Testis (tissue), 2 donors: ENCODE measurements around the gene PEPD.

Source experiments
- POLR2A ChIP-seq: fragments of 450-650 bp; IDR thresholded peaks from one replicate; pipeline ENCODE4 v1.6.1; 2017; ENCODE audit warnings: antibody characterized with exemption, mild to moderate bottlenecking, moderate library complexity
- TF ChIP-seq, protein P1 (sequence below), 3 experiments: fragments of 450-650 bp in 2 of 3; fragments of 200-600 bp in 1 of 3; sonication (generic) in 1 of 3; IDR thresholded peaks; one replicate each; pipeline ENCODE4 v1.5.1; 2016 to 2019; ENCODE audit warnings: antibody characterized with exemption in 3 of 3, mild to moderate bottlenecking in 2 of 3, moderate library complexity in 1 of 3

DNA sequence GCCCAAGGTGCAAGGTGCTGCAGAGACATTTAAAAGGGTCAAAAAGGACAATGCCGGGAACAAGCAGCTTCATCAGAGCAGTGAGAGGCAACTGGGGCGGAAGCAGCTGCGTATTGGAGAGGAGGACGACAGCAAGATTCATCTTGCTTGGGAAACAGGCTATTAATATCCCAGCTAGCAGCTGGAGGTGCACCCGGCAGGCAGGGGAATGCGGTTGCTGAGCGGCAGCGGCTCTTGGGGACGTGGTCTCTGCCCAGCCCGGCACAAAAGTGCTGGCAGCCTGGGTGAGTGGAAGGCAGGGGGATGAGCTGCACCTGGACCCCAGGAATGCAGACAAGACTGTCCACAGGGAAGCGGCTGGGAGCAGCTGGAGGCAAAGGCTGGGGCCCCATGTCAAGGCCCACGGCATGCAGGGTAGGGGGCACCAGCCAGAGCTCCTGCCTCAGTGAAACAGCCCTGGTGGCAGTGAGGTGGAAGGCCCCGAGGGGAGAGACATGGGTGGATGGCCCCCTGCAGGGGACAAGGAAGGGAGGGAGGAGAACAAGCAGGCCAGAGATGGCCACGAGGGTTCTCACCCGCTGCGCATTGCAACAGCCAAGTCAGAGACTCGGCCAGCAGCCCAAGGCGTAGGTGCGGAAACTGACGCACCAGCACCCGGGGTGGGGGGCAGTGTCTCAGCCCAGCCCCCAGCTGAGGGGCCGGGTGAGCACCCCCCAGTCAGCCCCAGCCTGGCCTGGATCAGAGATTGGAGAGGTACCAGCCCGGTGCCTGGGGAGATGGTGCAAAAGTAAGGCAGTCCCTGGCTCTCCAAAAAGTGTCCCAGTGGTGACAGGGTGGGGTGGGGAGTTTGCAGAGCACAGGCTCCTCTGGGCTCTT is 34.4 kb downstream of the PEPD start:
- TF ChIP-seq, protein P1, sequence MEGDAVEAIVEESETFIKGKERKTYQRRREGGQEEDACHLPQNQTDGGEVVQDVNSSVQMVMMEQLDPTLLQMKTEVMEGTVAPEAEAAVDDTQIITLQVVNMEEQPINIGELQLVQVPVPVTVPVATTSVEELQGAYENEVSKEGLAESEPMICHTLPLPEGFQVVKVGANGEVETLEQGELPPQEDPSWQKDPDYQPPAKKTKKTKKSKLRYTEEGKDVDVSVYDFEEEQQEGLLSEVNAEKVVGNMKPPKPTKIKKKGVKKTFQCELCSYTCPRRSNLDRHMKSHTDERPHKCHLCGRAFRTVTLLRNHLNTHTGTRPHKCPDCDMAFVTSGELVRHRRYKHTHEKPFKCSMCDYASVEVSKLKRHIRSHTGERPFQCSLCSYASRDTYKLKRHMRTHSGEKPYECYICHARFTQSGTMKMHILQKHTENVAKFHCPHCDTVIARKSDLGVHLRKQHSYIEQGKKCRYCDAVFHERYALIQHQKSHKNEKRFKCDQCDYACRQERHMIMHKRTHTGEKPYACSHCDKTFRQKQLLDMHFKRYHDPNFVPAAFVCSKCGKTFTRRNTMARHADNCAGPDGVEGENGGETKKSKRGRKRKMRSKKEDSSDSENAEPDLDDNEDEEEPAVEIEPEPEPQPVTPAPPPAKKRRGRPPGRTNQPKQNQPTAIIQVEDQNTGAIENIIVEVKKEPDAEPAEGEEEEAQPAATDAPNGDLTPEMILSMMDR (IDR thresholded peaks at IDR 0.05) = no peak
- TF ChIP-seq POLR2A = no peak
